CD4-positive, alpha-beta T cell treated with Interferon gamma for 1 hour (primary cell): ENCODE data around the gene PAH.

Experiments used
- DNase-seq: peaks from one replicate; pipeline ENCODE4 v3.0.0-alpha.2; 2020

PAH gene

GRCh38 chr12:102917026-102917787, at the start of gene PAH:
Gene PAH, minus strand, starts transcription at chr12:102917244. Its CDS starts 114 bp downstream, at chr12:102917130.
- peak; percentile 1 for DNase-seq

- no peak for DNase-seq
These were observed 49.3 kb upstream of the PAH start for GRCh38 chr12:102966200-102966863.

- DNase-seq, result no peak
These were observed 48.5 kb upstream of the PAH start for GRCh38 chr12:102965281-102966155.

DNA sequence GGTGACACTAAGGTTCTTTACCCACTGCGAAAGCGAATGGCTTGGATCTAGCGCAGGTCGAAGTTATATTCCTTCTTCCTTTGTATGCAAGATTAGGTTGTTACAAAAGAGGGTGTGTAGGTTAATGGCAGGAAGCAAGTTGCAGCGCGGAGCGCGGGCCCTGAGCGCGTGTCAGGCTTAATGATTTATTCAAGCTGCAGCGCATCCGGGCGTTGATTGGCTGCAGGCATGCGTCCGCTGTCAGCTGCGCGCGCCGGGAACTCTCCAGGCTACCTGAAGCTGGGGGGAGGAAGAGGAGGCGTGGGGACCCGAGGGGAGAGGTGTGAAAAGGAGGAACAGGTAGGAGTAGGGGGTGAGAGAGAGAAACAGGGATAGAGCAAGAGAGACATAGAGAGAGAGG, 47.8 kb upstream of the PAH start:
- DNase-seq, result no peak

DNA sequence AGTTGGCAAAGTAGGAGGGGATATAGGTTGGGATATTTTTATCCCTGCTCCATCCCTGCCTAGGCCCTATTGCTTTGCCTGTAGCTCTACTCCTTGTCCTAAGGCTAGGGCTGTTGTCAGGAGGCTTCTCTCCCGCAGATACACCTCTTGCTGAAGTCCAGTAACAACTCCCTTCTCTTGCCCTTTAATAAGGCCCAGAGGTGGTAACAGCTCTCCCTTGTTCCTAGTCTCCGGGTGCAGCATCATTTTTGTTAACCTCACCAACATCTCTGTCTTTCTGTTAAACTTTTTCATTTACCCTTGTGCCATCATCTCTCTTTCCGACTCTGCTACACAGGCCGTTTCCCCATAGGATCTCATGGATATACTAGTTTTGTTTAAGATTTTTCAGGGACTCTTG, 46.8 kb upstream of the PAH start:
- no peak for DNase-seq

DNA sequence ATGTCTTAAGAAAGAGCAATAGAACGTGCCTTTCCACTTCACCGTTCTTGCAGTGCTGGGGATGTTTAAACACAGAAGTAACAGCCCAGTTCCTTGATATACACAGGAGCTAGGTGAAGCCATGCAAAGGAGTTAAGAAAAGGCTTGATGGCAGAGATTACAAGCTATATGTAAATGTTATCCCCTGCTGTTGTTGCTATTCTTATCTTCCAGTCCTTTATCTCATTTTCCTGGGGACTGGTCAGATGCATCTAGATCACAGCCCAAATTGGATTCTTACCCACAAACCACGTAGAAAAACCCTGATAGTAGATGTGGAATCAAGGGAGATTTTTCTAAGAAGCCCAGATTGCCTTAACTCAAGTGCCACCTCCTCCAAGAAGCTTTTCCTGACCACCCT, 45.9 kb upstream of the PAH start:
- DNase-seq, result no peak

DNA sequence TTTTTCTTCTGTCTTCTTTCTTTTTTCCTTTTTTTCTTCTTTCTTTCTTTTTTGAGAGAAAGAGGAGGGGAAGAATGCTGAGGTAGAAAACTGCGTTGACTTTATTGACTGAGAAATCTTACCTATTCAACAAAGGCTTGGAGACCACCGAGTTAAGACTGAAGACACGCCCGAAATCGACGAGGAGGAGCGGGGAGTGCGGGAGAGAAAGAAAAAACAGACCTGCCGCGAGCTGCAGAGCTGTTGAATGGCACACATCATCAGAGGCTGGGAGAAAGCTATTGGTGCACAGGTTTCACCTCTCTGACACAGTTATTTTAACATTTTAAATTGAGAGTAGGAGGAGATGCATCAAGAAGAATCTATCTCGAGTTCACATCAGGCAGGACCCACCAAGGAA, 45.5 kb upstream of the PAH start:
- DNase-seq, result no peak

GRCh38 chr12:102961466-102961855, 44.4 kb upstream of the PAH start:
- no peak for DNase-seq

GRCh38 chr12:102960766-102961465, 43.9 kb upstream of the PAH start:
- no peak for DNase-seq

GRCh38 chr12:102959391-102959790, 42.3 kb upstream of the PAH start:
- DNase-seq, result no peak

DNA sequence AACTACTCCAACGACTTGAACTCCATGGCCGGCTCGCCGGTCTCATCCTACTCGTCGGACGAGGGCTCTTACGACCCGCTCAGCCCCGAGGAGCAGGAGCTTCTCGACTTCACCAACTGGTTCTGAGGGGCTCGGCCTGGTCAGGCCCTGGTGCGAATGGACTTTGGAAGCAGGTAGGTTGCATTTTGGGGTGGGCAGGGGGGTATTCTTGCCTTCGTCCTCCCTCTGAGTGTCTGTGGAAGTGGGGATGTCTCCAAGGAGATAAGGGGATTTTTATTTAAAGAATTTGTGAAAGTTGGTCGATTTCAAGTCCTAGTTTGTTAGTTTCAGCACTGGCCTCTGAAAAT, 41.8 kb upstream of the PAH start:
- DNase-seq, result no peak

DNA sequence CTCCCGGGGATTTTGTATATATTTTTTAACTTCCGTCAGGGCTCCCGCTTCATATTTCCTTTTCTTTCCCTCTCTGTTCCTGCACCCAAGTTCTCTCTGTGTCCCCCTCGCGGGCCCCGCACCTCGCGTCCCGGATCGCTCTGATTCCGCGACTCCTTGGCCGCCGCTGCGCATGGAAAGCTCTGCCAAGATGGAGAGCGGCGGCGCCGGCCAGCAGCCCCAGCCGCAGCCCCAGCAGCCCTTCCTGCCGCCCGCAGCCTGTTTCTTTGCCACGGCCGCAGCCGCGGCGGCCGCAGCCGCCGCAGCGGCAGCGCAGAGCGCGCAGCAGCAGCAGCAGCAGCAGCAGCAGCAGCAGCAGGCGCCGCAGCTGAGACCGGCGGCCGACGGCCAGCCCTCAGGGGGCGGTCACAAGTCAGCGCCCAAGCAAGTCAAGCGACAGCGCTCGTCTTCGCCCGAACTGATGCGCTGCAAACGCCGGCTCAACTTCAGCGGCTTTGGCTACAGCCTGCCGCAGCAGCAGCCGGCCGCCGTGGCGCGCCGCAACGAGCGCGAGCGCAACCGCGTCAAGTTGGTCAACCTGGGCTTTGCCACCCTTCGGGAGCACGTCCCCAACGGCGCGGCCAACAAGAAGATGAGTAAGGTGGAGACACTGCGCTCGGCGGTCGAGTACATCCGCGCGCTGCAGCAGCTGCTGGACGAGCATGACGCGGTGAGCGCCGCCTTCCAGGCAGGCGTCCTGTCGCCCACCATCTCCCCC, 41.2 kb upstream of the PAH start:
- no peak for DNase-seq

DNA sequence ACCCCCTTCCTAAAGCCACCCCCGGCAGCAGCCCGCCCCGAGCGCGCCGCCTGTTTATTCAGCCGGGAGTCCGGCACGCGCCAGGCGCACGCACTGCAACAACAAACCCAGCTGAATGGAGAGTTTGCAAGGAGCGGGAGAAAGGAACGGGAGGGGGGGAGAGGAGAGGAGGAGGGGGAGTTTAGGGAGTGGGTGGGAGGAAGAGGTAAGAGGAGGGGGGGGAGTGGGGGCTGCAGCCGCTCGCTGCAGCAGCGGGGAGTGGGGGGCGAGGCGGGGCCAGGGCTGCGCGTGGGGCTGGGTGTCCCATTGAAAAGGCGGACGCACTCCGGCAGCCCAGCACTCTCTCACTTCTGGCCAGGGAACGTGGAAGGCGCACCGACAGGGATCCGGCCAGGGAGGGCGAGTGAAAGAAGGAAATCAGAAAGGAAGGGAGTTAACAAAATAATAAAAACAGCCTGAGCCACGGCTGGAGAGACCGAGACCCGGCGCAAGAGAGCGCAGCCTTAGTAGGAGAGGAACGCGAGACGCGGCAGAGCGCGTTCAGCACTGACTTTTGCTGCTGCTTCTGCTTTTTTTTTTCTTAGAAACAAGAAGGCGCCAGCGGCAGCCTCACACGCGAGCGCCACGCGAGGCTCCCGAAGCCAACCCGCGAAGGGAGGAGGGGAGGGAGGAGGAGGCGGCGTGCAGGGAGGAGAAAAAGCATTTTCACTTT, 40.5 kb upstream of the PAH start, which contains the start of gene ASCL1:
Gene ASCL1, plus strand, starts transcription at position 336 of the 712 bp plus-strand sequence. CDS start 571 bp downstream, outside the sequence.
- DNase-seq, result no peak

- DNase-seq, result no peak
These were observed 39.8 kb upstream of the PAH start for GRCh38 chr12:102956738-102957327.

DNA sequence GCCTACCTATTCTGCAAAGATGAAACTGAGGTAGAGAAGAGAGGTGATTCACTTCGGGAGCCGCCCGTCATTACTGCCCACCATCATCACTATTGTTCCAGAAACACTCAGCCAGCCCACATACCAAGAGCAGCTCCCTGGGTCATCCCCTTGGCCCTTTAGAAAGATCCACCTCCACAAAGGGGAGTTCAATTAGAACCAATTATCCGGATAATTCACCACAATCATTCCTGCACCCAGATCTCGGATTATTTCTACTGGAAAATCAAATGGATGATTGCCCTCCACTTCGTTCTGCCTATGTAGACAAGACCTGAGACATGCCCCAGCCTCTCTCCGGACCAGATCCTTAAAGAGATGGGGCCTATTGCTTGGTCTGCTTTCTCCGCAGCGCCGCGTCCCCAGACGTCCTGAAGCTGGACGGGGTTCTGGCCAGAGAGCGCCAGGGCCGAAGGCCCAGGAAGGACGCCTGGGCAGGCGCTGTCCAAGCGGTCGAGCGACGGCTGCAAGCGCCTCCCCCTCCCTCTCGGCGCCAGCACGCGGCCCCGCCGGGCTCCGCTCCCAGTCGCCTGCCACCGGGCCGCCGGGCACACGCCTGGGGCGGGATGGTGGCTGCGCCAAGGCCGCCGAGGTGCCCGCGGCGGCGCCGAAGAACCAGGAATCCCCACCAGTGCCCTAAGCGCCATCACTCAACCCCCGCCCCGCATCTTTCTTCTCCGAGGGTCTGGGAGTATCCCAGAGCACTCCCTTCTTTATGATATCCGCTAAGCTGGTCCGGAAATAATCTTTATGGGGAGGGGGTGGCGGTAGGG, 39.1 kb upstream of the PAH start:
- no peak for DNase-seq

DNA sequence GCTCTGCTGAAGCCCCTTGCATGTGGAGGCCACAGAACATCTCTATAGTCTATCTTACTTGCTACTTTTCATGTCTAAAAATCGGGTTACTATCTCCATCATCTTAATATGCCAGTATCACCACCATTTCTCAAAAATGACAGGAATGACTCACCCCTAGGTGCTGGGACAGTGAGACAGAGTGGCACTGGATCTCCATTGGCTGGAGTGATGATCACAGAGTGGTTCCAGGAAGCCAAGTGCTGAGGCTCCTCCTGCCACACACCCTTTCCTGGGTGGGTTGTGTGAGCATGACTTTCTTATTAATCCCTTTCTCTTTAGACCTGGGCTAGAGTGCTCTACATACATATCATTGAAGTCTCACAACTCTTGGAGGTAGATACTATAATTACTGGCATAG, 37.1 kb upstream of the PAH start:
- DNase-seq, result no peak

- no peak for DNase-seq
These were observed 36.2 kb upstream of the PAH start for GRCh38 chr12:102953221-102953620.

- DNase-seq, result no peak
These were observed 34.8 kb upstream of the PAH start for GRCh38 chr12:102951841-102952240.

- DNase-seq, result no peak
These were observed 34.0 kb upstream of the PAH start for GRCh38 chr12:102950950-102951619.
